WTC11 (cell line): ENCODE results near the gene CST9. TPM values are rescaled to one million over a fixed set of nuclear protein-coding genes. Genes with fewer than 3 reads are reported as not detected.

Experiments used
- ATAC-seq: fragments of 200-7000 bp; cut with Tn5 transposase; 2 replicates; pipeline ENCODE4 v1.10.0; 2021; ENCODE audit warnings: mild to moderate bottlenecking, moderate library complexity
- CTCF ChIA-PET: fragments of 300-600 bp; sonication (Branson Sonifier 250); formaldehyde crosslinking; loops from one replicate; lab custom pipeline; 2021; ENCODE audit warnings: antibody characterized with exemption; lab: Charles Lee
- POLR2A ChIA-PET: fragments of 350-600 bp; sonication (Branson Sonifier 250); formaldehyde crosslinking; loops from one replicate; lab custom pipeline; 2021; ENCODE audit warnings: antibody characterized with exemption; lab: Charles Lee
- DNase-seq: peaks from one replicate; pipeline ENCODE4 v3.0.0; 2021; ENCODE audit warnings: low spot score
- H3K27ac Mint-ChIP-seq: 2 replicates; pipeline ENCODE4 v1.8.0; 2021; ENCODE audit warnings: mixed read lengths
- H3K27me3 Mint-ChIP-seq: 2 replicates; pipeline ENCODE4 v1.8.0; 2021; ENCODE audit warnings: low read depth, mild to moderate bottlenecking, moderate library complexity, mixed read lengths
- H3K36me3 Mint-ChIP-seq: 2 replicates; pipeline ENCODE4 v1.8.0; 2021; ENCODE audit warnings: mixed read lengths
- H3K4me1 Mint-ChIP-seq: 2 replicates; pipeline ENCODE4 v1.8.0; 2022; ENCODE audit warnings: mixed read lengths
- H3K4me3 Mint-ChIP-seq: 2 replicates; pipeline ENCODE4 v1.8.0; 2021; ENCODE audit warnings: mild to moderate bottlenecking, moderate library complexity, mixed read lengths
- H3K9me3 Mint-ChIP-seq: 2 replicates; pipeline ENCODE4 v1.8.0; 2021; ENCODE audit warnings: mixed read lengths
- CBFB ChIP-seq: sonication (generic); formaldehyde crosslinking; IDR thresholded peaks from 2 replicates; pipeline ENCODE4 v1.8.1; 2022; ENCODE audit warnings: mild to moderate bottlenecking, low read depth, missing genetic modification reagents
- CREM ChIP-seq: sonication (generic); formaldehyde crosslinking; IDR thresholded peaks from 2 replicates; pipeline ENCODE4 v1.8.1; 2022; ENCODE audit warnings: mild to moderate bottlenecking, missing genetic modification reagents, moderate library complexity
- ETV6 ChIP-seq: sonication (generic); formaldehyde crosslinking; IDR thresholded peaks from 2 replicates; pipeline ENCODE4 v1.8.1; 2022; ENCODE audit warnings: mild to moderate bottlenecking, missing genetic modification reagents
- GABPB1 ChIP-seq: sonication (generic); formaldehyde crosslinking; IDR thresholded peaks from 2 replicates; pipeline ENCODE4 v1.8.1; 2023; ENCODE audit warnings: mild to moderate bottlenecking, missing genetic modification reagents
- JAZF1 ChIP-seq: fragments of 250-450 bp; sonication (Bioruptor Pico); IDR thresholded peaks from 2 replicates; pipeline ENCODE4 v1.9.0; 2021; ENCODE audit warnings: moderate library complexity, mild to moderate bottlenecking, inconsistent platforms
- NFATC4 ChIP-seq: fragments of 250-450 bp; sonication (Bioruptor Pico); IDR thresholded peaks from 2 replicates; pipeline ENCODE4 v1.9.0; 2021; ENCODE audit warnings: mild to moderate bottlenecking
- NFYB ChIP-seq: sonication (generic); formaldehyde crosslinking; conservative IDR thresholded peaks from 2 replicates; pipeline ENCODE4 v1.8.0; 2022; ENCODE audit warnings: low read depth, missing genetic modification reagents
- NR1H2 ChIP-seq: sonication (generic); formaldehyde crosslinking; IDR thresholded peaks from 2 replicates; pipeline ENCODE4 v1.9.0; 2021; ENCODE audit warnings: mild to moderate bottlenecking, moderate library complexity, missing genetic modification reagents
- PRRX2 ChIP-seq: fragments of 250-450 bp; sonication (Bioruptor Pico); IDR thresholded peaks from 2 replicates; pipeline ENCODE4 v1.8.0; 2021; ENCODE audit warnings: mild to moderate bottlenecking
- RELA ChIP-seq: sonication (generic); formaldehyde crosslinking; IDR thresholded peaks from 2 replicates; pipeline ENCODE4 v1.8.1; 2022; ENCODE audit warnings: missing genetic modification reagents, mild to moderate bottlenecking, borderline replicate concordance
- SMAD3 ChIP-seq: sonication (generic); formaldehyde crosslinking; IDR thresholded peaks from 2 replicates; pipeline ENCODE4 v1.8.0; 2022; ENCODE audit warnings: missing genetic modification reagents, mild to moderate bottlenecking, borderline replicate concordance
- SMAD4 ChIP-seq: sonication (generic); formaldehyde crosslinking; IDR thresholded peaks from 2 replicates; pipeline ENCODE4 v1.8.0; 2022; ENCODE audit warnings: mild to moderate bottlenecking, missing genetic modification reagents
- SOX15 ChIP-seq: fragments of 250-450 bp; sonication (Bioruptor Pico); IDR thresholded peaks from 2 replicates; pipeline ENCODE4 v1.9.0; 2021; ENCODE audit warnings: mild to moderate bottlenecking
- TCF7 ChIP-seq: sonication (generic); formaldehyde crosslinking; IDR thresholded peaks from 2 replicates; pipeline ENCODE4 v1.8.0; 2022; ENCODE audit warnings: mild to moderate bottlenecking, low read depth, missing genetic modification reagents, moderate library complexity
- TEAD4 ChIP-seq: sonication (generic); formaldehyde crosslinking; IDR thresholded peaks from 2 replicates; pipeline ENCODE4 v1.8.0; 2022; ENCODE audit warnings: mild to moderate bottlenecking, missing genetic modification reagents
- TP53 ChIP-seq: sonication (generic); formaldehyde crosslinking; IDR thresholded peaks from 2 replicates; pipeline ENCODE4 v1.8.1; 2023; ENCODE audit warnings: mild to moderate bottlenecking, missing genetic modification reagents
- ZBTB21 ChIP-seq: sonication (generic); formaldehyde crosslinking; IDR thresholded peaks from 2 replicates; pipeline ENCODE4 v1.8.1; 2023; ENCODE audit warnings: mild to moderate bottlenecking, missing genetic modification reagents, borderline replicate concordance
- ZNF121 ChIP-seq: sonication (generic); formaldehyde crosslinking; IDR thresholded peaks from 2 replicates; pipeline ENCODE4 v1.8.0; 2023; ENCODE audit warnings: missing genetic modification reagents
- ZNF317 ChIP-seq: sonication (generic); formaldehyde crosslinking; IDR thresholded peaks from 2 replicates; pipeline ENCODE4 v1.8.1; 2023; ENCODE audit warnings: low read depth, mild to moderate bottlenecking, moderate library complexity, missing genetic modification reagents, borderline replicate concordance
- ZNF396 ChIP-seq: fragments of 250-450 bp; sonication (Bioruptor Pico); IDR thresholded peaks from 2 replicates; pipeline ENCODE4 v1.8.0; 2021; ENCODE audit warnings: mild to moderate bottlenecking, moderate library complexity, borderline replicate concordance
- ZNF423 ChIP-seq: fragments of 250-450 bp; sonication (Bioruptor Pico); IDR thresholded peaks from 2 replicates; pipeline ENCODE4 v2.1.2; 2022; ENCODE audit warnings: mild to moderate bottlenecking, moderate library complexity
- total RNA-seq: library from RNA; stranded (reverse); gene quantifications from 3 replicates; pipeline ENCODE4 v1.2.3, GENCODE V29; 2021
- TF ChIP-seq, protein P1 (sequence below): sonication (generic); formaldehyde crosslinking; IDR thresholded peaks from 2 replicates; pipeline ENCODE4 v1.8.1; 2022; ENCODE audit warnings: mild to moderate bottlenecking, moderate library complexity, missing genetic modification reagents
- TF ChIP-seq, protein P2 (sequence below): sonication (generic); formaldehyde crosslinking; IDR thresholded peaks from 2 replicates; pipeline ENCODE4 v1.8.0; 2022; ENCODE audit warnings: mild to moderate bottlenecking, missing genetic modification reagents
- TF ChIP-seq, protein P3 (sequence below): sonication (generic); formaldehyde crosslinking; IDR thresholded peaks from 2 replicates; pipeline ENCODE4 v1.8.0; 2023; ENCODE audit warnings: missing genetic modification reagents
- TF ChIP-seq, protein P4 (sequence below): sonication (generic); formaldehyde crosslinking; conservative IDR thresholded peaks from 2 replicates; pipeline ENCODE4 v1.8.1; 2022; ENCODE audit warnings: mild to moderate bottlenecking, missing genetic modification reagents
- TF ChIP-seq, protein P5 (sequence below): fragments of 250-450 bp; sonication (Bioruptor Pico); IDR thresholded peaks from 2 replicates; pipeline ENCODE4 v1.9.0; 2021; ENCODE audit warnings: mild to moderate bottlenecking
- TF ChIP-seq, protein P6 (sequence below): fragments of 250-450 bp; sonication (Bioruptor Pico); conservative IDR thresholded peaks from 2 replicates; pipeline ENCODE4 v1.9.0; 2021; ENCODE audit warnings: mild to moderate bottlenecking
- TF ChIP-seq, protein P7 (sequence below): fragments of 250-450 bp; sonication (Bioruptor Pico); IDR thresholded peaks from 2 replicates; pipeline ENCODE4 v1.8.0; 2021; ENCODE audit warnings: mild to moderate bottlenecking
- TF ChIP-seq, protein P8 (sequence below): sonication (generic); formaldehyde crosslinking; IDR thresholded peaks from 2 replicates; pipeline ENCODE4 v1.8.1; 2022; ENCODE audit warnings: low read depth, mild to moderate bottlenecking, moderate library complexity, missing genetic modification reagents, borderline replicate concordance

CST9 gene
- total RNA-seq, 1 experiment from 2014 or later = not detected

DNA sequence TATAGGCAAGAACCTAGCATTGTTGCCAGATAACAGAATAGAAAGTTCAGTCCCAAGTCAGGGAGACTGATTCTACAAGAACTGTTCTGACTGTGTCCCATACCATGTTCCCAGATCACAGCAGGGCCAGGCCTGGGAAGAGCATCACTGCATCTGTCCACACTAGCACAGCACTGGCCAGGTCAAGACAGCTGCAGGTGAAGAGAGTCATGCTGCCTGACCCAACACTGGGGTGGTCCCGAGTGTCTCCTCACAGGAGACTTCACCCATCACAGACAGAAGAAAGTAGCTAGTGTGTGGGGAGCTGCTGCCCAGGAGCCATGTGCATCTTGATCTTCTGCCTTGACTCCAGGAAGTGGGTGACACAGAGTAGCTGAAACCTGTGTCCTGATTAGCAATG lies 36.1 kb downstream of the CST9 start:
- H3K4me1 Mint-ChIP-seq = no peaks in the 10 kb centered on the region
- ATAC-seq = no peak
- no peak overlapping the region for H3K4me3 Mint-ChIP-seq
- no peak overlapping the region for H3K27ac Mint-ChIP-seq
- TF ChIP-seq RELA (CRISPR knock-in tag) (no peak), SMAD4 (no peak), NFYB (CRISPR knock-in tag) (no peak), ZNF317 (CRISPR knock-in tag) (no peak), ZBTB21 (CRISPR knock-in tag) (no peak), PRRX2 (CRISPR knock-in tag) (no peak), TP53 (CRISPR knock-in tag) (no peak), JAZF1 (CRISPR knock-in tag) (no peak), GABPB1 (no peak), NR1H2 (no peak), CREM (no peak), NFATC4 (CRISPR knock-in tag) (no peak), ETV6 (CRISPR knock-in tag) (no peak), ZNF423 (no peak), TEAD4 (no peak)
- TF ChIP-seq, protein P1, sequence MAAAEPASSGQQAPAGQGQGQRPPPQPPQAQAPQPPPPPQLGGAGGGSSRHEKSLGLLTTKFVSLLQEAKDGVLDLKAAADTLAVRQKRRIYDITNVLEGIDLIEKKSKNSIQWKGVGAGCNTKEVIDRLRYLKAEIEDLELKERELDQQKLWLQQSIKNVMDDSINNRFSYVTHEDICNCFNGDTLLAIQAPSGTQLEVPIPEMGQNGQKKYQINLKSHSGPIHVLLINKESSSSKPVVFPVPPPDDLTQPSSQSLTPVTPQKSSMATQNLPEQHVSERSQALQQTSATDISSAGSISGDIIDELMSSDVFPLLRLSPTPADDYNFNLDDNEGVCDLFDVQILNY = no peak
- TF ChIP-seq, protein P2, sequence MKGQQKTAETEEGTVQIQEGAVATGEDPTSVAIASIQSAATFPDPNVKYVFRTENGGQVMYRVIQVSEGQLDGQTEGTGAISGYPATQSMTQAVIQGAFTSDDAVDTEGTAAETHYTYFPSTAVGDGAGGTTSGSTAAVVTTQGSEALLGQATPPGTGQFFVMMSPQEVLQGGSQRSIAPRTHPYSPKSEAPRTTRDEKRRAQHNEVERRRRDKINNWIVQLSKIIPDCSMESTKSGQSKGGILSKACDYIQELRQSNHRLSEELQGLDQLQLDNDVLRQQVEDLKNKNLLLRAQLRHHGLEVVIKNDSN (CRISPR knock-in tag) = no peak
- TF ChIP-seq, protein P3, sequence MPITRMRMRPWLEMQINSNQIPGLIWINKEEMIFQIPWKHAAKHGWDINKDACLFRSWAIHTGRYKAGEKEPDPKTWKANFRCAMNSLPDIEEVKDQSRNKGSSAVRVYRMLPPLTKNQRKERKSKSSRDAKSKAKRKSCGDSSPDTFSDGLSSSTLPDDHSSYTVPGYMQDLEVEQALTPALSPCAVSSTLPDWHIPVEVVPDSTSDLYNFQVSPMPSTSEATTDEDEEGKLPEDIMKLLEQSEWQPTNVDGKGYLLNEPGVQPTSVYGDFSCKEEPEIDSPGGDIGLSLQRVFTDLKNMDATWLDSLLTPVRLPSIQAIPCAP (CRISPR knock-in tag) = no peak
- TF ChIP-seq, protein P4, sequence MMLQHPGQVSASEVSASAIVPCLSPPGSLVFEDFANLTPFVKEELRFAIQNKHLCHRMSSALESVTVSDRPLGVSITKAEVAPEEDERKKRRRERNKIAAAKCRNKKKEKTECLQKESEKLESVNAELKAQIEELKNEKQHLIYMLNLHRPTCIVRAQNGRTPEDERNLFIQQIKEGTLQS (CRISPR knock-in tag) = no peak
- no peak for DNase-seq
- peaks cover 4% of the 10 kb centered on the region for H3K27me3 Mint-ChIP-seq
- CTCF ChIA-PET = no interaction called here
- peaks cover 22% of the 10 kb centered on the region for H3K9me3 Mint-ChIP-seq
- POLR2A ChIA-PET = no interaction called here
- H3K36me3 Mint-ChIP-seq = peaks cover 3% of the 10 kb centered on the region; the same call in 1 of the 2 replicates

DNA sequence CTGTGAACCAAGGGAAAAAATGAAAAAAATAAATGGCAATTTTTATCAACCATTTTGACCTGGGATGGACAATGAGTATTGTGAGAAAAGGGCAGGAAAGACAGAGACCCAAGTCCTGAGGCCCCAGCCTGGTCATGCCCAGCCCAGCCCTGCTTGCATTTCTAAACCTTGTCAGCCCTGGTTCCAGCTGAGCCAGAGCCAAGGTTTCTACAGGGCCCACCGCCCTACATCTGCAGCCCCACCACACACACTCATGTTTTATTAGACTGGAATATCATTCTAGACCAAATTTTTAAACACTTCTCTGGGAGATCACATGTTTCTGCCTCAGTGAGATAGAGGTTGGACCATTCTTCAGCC lies 36.8 kb downstream of the CST9 start:
- no peak for DNase-seq
- no peak for ATAC-seq
- CTCF ChIA-PET = no interaction called here
- Mint-ChIP-seq H3K27ac (no peak overlapping the region), H3K4me3 (no peak overlapping the region), H3K4me1 (no peaks in the 10 kb centered on the region), H3K27me3 (peaks cover 4% of the 10 kb centered on the region), H3K9me3 (peaks cover 16% of the 10 kb centered on the region), H3K36me3 (peaks cover 3% of the 10 kb centered on the region; the same call in 1 of the 2 replicates)
- POLR2A ChIA-PET = no interaction called here
- TF ChIP-seq, protein P5, sequence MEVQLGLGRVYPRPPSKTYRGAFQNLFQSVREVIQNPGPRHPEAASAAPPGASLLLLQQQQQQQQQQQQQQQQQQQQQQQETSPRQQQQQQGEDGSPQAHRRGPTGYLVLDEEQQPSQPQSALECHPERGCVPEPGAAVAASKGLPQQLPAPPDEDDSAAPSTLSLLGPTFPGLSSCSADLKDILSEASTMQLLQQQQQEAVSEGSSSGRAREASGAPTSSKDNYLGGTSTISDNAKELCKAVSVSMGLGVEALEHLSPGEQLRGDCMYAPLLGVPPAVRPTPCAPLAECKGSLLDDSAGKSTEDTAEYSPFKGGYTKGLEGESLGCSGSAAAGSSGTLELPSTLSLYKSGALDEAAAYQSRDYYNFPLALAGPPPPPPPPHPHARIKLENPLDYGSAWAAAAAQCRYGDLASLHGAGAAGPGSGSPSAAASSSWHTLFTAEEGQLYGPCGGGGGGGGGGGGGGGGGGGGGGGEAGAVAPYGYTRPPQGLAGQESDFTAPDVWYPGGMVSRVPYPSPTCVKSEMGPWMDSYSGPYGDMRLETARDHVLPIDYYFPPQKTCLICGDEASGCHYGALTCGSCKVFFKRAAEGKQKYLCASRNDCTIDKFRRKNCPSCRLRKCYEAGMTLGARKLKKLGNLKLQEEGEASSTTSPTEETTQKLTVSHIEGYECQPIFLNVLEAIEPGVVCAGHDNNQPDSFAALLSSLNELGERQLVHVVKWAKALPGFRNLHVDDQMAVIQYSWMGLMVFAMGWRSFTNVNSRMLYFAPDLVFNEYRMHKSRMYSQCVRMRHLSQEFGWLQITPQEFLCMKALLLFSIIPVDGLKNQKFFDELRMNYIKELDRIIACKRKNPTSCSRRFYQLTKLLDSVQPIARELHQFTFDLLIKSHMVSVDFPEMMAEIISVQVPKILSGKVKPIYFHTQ (CRISPR knock-in tag) = no peak
- TF ChIP-seq, protein P6, sequence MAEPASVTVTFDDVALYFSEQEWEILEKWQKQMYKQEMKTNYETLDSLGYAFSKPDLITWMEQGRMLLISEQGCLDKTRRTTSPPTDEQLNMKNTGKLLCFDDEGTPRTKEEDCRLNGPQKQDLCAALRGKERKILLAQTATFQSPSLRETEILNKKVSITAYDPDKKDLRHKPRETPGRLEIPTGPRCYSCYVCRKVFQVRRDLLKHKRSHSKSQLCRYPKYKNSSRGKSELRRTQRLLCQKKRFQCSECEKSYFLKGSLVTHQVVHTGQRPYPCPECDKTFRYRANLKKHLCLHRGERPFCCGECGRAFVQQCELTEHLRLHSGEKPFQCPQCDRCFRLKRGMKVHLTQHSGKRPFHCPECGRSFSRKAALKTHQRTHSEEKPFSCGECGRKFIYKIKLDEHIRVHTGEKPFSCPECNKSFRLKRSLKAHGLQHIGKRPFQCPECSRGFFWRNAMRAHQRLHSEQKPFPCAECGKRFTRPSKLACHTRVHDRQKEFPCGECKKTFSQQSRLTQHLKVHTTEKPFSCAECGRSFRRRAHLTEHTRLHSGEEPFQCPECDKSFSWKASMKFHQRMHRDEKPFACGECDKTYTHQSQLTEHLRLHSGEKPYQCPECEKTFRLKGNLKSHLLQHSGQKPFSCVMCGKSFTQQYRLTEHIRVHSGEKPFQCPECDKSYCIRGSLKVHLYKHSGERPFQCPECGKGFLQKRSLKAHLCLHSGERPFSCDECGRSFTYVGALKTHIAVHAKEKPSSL (CRISPR knock-in tag) = no peak
- TF ChIP-seq SOX15 (CRISPR knock-in tag) (no peak), SMAD3 (CRISPR knock-in tag) (no peak), ZNF423 (no peak), ZNF396 (CRISPR knock-in tag) (no peak), RELA (CRISPR knock-in tag) (no peak), TCF7 (no peak), ZNF121 (CRISPR knock-in tag) (no peak), CBFB (no peak), GABPB1 (no peak)
- TF ChIP-seq, protein P7, sequence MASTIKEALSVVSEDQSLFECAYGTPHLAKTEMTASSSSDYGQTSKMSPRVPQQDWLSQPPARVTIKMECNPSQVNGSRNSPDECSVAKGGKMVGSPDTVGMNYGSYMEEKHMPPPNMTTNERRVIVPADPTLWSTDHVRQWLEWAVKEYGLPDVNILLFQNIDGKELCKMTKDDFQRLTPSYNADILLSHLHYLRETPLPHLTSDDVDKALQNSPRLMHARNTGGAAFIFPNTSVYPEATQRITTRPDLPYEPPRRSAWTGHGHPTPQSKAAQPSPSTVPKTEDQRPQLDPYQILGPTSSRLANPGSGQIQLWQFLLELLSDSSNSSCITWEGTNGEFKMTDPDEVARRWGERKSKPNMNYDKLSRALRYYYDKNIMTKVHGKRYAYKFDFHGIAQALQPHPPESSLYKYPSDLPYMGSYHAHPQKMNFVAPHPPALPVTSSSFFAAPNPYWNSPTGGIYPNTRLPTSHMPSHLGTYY = no peak
- TF ChIP-seq, protein P8, sequence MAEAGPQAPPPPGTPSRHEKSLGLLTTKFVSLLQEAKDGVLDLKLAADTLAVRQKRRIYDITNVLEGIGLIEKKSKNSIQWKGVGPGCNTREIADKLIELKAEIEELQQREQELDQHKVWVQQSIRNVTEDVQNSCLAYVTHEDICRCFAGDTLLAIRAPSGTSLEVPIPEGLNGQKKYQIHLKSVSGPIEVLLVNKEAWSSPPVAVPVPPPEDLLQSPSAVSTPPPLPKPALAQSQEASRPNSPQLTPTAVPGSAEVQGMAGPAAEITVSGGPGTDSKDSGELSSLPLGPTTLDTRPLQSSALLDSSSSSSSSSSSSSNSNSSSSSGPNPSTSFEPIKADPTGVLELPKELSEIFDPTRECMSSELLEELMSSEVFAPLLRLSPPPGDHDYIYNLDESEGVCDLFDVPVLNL (CRISPR knock-in tag) = no peak
